GM19023 (cell line): ENCODE results near the gene CASQ2.

Experiments
- ATAC-seq: cut with Tn5 transposase; IDR thresholded peaks from one replicate; pipeline ENCODE4 v1.9.1; 2021; ENCODE audit warnings: mild to moderate bottlenecking, moderate library complexity; ENCODE audit not compliant: unreplicated experiment

Gene CASQ2

GRCh38 chr1:115666702-115667101 lies 101.8 kb downstream of the CASQ2 start:
- no peak for ATAC-seq

GRCh38 chr1:115666206-115666605 lies 102.3 kb downstream of the CASQ2 start:
- no peak for ATAC-seq

- ATAC-seq, result no peak
These were observed 103.0 kb downstream of the CASQ2 start for GRCh38 chr1:115665319-115666096.

- ATAC-seq, result no peak
These were observed 107.4 kb downstream of the CASQ2 start for GRCh38 chr1:115661157-115661556.

GRCh38 chr1:115660151-115660550 lies 108.4 kb downstream of the CASQ2 start:
- no peak for ATAC-seq

- ATAC-seq, result no peak
These were observed 109.9 kb downstream of the CASQ2 start for GRCh38 chr1:115658646-115659045.

- ATAC-seq, result no peak
These were observed 111.9 kb downstream of the CASQ2 start for GRCh38 chr1:115656461-115657077.

- ATAC-seq, result no peak
These were observed 112.6 kb downstream of the CASQ2 start for GRCh38 chr1:115655916-115656315.

GRCh38 chr1:115655306-115655663 lies 113.2 kb downstream of the CASQ2 start:
- ATAC-seq, result no peak

GRCh38 chr1:115654663-115655305 lies 113.7 kb downstream of the CASQ2 start:
- ATAC-seq, result no peak

GRCh38 chr1:115654125-115654524 lies 114.4 kb downstream of the CASQ2 start:
- no peak for ATAC-seq

- no peak for ATAC-seq
These were observed 116.2 kb downstream of the CASQ2 start for GRCh38 chr1:115652236-115652788.

GRCh38 chr1:115651391-115651790 lies 117.1 kb downstream of the CASQ2 start:
- no peak for ATAC-seq

GRCh38 chr1:115650961-115651360 lies 117.6 kb downstream of the CASQ2 start:
- no peak for ATAC-seq
